8988T (cell line): Measurements from ENCODE around the gene TENM3.

ENCODE experiments used
- DNase-seq: peaks from one replicate; pipeline ENCODE4 v3.0.0; 2011

The TENM3 gene

GRCh38 chr4:182704948-182705347 lies 461.7 kb downstream of the TENM3 start:
- no peak for DNase-seq

- no peak for DNase-seq
Observed at GRCh38 chr4:182705389-182705788, 462.2 kb downstream of the TENM3 start.

GRCh38 chr4:182711211-182711610 lies 468.0 kb downstream of the TENM3 start:
- DNase-seq, result no peak

GRCh38 chr4:182715548-182715947 lies 472.3 kb downstream of the TENM3 start:
- DNase-seq, result no peak

GRCh38 chr4:182716192-182716591 lies 473.0 kb downstream of the TENM3 start:
- no peak for DNase-seq

GRCh38 chr4:182717788-182718583 lies 474.8 kb downstream of the TENM3 start:
- no peak for DNase-seq

- DNase-seq, result no peak
Observed at GRCh38 chr4:182724414-182724813, 481.2 kb downstream of the TENM3 start.

GRCh38 chr4:182729516-182729915 lies 486.3 kb downstream of the TENM3 start:
- no peak for DNase-seq

GRCh38 chr4:182730791-182731190 lies 487.6 kb downstream of the TENM3 start:
- DNase-seq, result no peak

- no peak for DNase-seq
Observed at GRCh38 chr4:182736207-182736606, 493.0 kb downstream of the TENM3 start.

- DNase-seq, result no peak
Observed at GRCh38 chr4:182738283-182739047, 495.3 kb downstream of the TENM3 start.

- no peak for DNase-seq
Observed at GRCh38 chr4:182740256-182740655, 497.1 kb downstream of the TENM3 start.

GRCh38 chr4:182741054-182741453 lies 497.9 kb downstream of the TENM3 start:
- no peak for DNase-seq

- no peak for DNase-seq
Observed at GRCh38 chr4:182741914-182742313, 498.7 kb downstream of the TENM3 start.

GRCh38 chr4:182743815-182744214 lies 500.6 kb downstream of the TENM3 start:
- DNase-seq, result no peak

- DNase-seq, result no peak
Observed at GRCh38 chr4:182745237-182745636, 502.0 kb downstream of the TENM3 start.

GRCh38 chr4:182746876-182747275 lies 503.7 kb downstream of the TENM3 start:
- no peak for DNase-seq

- no peak for DNase-seq
Observed at GRCh38 chr4:182748283-182748682, 505.1 kb downstream of the TENM3 start.

- DNase-seq, result no peak
Observed at GRCh38 chr4:182748949-182749348, 505.7 kb downstream of the TENM3 start.

- no peak for DNase-seq
Observed at GRCh38 chr4:182749667-182750167, 506.5 kb downstream of the TENM3 start.

GRCh38 chr4:182752158-182752910 lies 509.1 kb downstream of the TENM3 start:
- no peak for DNase-seq

GRCh38 chr4:182754895-182755294 lies 511.7 kb downstream of the TENM3 start:
- no peak for DNase-seq

- DNase-seq, result no peak
Observed at GRCh38 chr4:182756161-182756690, 513.0 kb downstream of the TENM3 start.
